Glutamatergic neuron (in vitro differentiated cells): ENCODE results near the gene CTBP2. TPM values are rescaled to one million over a fixed set of nuclear protein-coding genes. Genes with fewer than 3 reads are reported as not detected.
"Not testable (repeated sequence)": the region's sequence is repeated elsewhere in the genome, so short reads cannot be mapped to it uniquely, and the experiment has no call there.

Source experiments
- DNase-seq: peaks from one replicate; pipeline ENCODE4 v3.0.0; 2022
- H3K27ac Mint-ChIP-seq: one replicate; pipeline ENCODE4 v1.8.0; 2020; ENCODE audit warnings: mild to moderate bottlenecking, mixed read lengths, inconsistent platforms; ENCODE audit not compliant: unreplicated experiment
- H3K27me3 Mint-ChIP-seq: one replicate; pipeline ENCODE4 v1.8.0; 2020; ENCODE audit warnings: mild to moderate bottlenecking, moderate library complexity, mixed read lengths, inconsistent platforms; ENCODE audit not compliant: unreplicated experiment
- H3K36me3 Mint-ChIP-seq: one replicate; pipeline ENCODE4 v1.8.0; 2020; ENCODE audit warnings: mild to moderate bottlenecking, mixed read lengths, inconsistent platforms; ENCODE audit not compliant: unreplicated experiment
- H3K4me1 Mint-ChIP-seq: one replicate; pipeline ENCODE4 v1.8.0; 2020; ENCODE audit warnings: mild to moderate bottlenecking, low read depth, mixed read lengths, inconsistent platforms; ENCODE audit not compliant: unreplicated experiment
- H3K4me3 Mint-ChIP-seq: one replicate; pipeline ENCODE4 v1.8.0; 2020; ENCODE audit warnings: mild to moderate bottlenecking, mixed read lengths, inconsistent platforms; ENCODE audit not compliant: unreplicated experiment
- H3K9me3 Mint-ChIP-seq: one replicate; pipeline ENCODE4 v1.8.0; 2020; ENCODE audit warnings: mild to moderate bottlenecking, moderate library complexity, mixed read lengths, inconsistent platforms; ENCODE audit not compliant: unreplicated experiment
- total RNA-seq: library from RNA; stranded (reverse); fragmentation: NEBNext Ultra II Directional; extraction: Animal tissue kit (Norgen Biotek cat#: 25700); gene quantifications from one replicate; pipeline ENCODE4 v1.2.1, GENCODE V29; 2021; ENCODE audit not compliant: unreplicated experiment
- TF ChIP-seq, protein P1 (sequence below): fragments of 200-600 bp; sonication (generic); IDR thresholded peaks from one replicate; pipeline ENCODE4 v1.5.0; 2021; ENCODE audit not compliant: partially characterized antibody, unreplicated experiment

The CTBP2 gene
- total RNA-seq, 1 donor from 2014 or later = 174 TPM

DNA sequence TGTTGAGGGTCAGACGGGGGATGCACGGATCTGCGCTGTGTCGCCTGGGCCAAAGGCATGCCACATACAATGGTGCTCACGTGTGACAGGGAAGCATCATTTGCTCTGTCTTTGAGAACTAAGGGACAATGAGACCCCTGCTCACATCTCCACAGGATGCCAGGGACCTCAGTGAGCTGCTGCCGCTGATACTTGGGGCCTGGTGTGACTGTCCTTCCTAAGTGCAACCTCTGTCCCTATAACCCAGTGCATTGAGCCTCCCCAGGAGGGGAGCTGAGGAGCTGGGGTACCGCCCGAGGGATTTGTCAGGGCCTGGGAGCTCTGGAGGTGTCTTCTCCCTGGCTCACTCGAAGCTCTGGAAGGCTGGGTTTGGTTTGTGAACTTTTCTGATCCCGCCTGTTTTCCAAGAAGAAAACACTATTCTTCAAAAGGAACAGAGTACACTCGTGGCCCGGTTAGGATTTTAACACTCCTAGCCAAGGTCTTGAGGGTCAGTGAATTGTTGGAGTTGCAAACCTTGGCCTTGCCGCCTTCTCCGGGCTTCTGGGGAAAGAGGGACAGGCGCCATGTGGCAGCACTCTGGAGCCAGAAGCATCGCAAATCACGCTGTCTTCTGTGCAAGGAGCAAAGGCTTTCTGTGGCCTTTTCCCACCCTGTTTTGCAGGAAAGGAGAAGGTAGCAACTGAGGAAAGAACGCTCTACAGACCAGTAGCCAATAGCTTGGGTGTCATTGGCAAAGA lies 26.2 kb upstream of the CTBP2 start:
- H3K27me3 Mint-ChIP-seq = peaks cover 8% of the 10 kb centered on the region
- no peak overlapping the region for H3K27ac Mint-ChIP-seq
- DNase-seq = no peak
- TF ChIP-seq, protein P1, sequence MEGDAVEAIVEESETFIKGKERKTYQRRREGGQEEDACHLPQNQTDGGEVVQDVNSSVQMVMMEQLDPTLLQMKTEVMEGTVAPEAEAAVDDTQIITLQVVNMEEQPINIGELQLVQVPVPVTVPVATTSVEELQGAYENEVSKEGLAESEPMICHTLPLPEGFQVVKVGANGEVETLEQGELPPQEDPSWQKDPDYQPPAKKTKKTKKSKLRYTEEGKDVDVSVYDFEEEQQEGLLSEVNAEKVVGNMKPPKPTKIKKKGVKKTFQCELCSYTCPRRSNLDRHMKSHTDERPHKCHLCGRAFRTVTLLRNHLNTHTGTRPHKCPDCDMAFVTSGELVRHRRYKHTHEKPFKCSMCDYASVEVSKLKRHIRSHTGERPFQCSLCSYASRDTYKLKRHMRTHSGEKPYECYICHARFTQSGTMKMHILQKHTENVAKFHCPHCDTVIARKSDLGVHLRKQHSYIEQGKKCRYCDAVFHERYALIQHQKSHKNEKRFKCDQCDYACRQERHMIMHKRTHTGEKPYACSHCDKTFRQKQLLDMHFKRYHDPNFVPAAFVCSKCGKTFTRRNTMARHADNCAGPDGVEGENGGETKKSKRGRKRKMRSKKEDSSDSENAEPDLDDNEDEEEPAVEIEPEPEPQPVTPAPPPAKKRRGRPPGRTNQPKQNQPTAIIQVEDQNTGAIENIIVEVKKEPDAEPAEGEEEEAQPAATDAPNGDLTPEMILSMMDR = no peak
- H3K4me3 Mint-ChIP-seq = no peak overlapping the region
- H3K9me3 Mint-ChIP-seq = peaks cover 11% of the 10 kb centered on the region
- H3K4me1 Mint-ChIP-seq = peaks cover 3% of the 10 kb centered on the region
- no peaks in the 10 kb centered on the region for H3K36me3 Mint-ChIP-seq

DNA sequence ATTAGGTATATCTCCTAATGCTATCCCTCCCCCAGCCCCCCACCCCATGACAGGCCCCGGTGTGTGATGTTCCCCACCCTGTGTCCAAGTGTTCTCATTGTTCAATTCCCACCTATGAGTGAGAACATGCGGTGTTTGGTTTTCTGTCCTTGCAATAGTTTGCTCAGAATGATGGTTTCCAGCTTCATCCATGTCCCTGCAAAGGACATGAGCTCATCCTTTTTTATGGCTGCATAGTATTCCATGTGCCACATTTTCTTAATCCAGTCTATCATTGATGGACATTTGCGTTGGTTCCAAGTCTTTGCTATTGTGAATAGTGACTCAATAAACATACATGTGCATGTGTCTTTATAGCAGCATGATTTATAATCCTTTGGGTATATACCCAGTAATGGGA lies 18.7 kb upstream of the CTBP2 start:
- DNase-seq, H3K27ac Mint-ChIP-seq, H3K27me3 Mint-ChIP-seq, H3K4me3 Mint-ChIP-seq, H3K4me1 Mint-ChIP-seq, H3K9me3 Mint-ChIP-seq: not testable (repeated sequence)
- peaks cover 11% of the 10 kb centered on the region for H3K36me3 Mint-ChIP-seq

DNA sequence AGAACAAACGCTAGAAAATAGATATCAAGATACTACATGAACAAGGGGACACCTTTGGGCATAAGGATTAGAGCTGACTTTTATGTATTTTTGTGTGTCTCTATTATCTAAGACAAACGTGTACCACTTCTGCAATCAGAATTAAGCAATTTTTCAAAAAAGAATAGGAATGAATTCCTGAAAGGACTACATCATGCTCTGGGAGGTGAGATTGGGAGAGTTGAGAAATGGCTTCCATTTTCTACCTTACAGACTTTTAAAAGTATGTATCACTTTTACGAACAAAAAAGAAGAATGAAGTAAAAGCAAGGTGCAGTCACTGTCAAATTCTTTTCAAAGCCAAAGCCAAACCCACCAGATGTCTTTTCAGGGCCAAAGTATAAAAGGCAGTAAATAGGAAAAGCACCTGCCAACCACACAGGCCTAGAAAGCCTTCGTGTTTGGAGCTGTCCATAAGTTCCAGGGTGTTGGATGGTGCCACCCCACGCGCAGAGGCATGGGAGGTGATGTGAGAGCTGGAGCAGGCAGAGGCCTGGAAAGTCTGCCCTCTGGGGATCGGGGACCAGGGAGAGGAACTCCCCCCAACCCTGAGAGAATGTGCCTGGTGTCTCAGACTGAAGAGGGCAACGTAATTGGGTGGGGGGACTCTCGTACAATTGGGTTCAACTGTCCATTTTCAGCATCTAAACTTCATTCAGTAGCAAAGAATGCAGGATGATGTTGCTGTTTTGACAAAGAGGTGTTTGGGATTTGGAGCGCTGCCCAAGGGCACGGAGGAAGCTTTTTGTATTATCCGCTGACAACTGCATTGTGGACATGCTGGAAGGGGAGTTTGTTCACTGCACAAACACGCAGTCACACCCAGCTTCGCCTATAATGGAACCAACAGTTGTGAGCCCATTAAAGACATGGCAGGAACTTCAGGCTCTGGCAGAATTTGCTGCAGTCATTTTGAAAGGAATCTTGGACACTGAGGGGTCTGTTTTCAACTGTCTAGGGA lies 17.6 kb upstream of the CTBP2 start:
- H3K9me3 Mint-ChIP-seq = no peaks in the 10 kb centered on the region
- peaks cover 11% of the 10 kb centered on the region for H3K36me3 Mint-ChIP-seq
- TF ChIP-seq, protein P1 = no peak
- peaks cover 5% of the 10 kb centered on the region for H3K27me3 Mint-ChIP-seq
- H3K4me3 Mint-ChIP-seq = no peak overlapping the region
- DNase-seq = no peak
- no peak overlapping the region for H3K27ac Mint-ChIP-seq
- H3K4me1 Mint-ChIP-seq = peaks cover 3% of the 10 kb centered on the region

DNA sequence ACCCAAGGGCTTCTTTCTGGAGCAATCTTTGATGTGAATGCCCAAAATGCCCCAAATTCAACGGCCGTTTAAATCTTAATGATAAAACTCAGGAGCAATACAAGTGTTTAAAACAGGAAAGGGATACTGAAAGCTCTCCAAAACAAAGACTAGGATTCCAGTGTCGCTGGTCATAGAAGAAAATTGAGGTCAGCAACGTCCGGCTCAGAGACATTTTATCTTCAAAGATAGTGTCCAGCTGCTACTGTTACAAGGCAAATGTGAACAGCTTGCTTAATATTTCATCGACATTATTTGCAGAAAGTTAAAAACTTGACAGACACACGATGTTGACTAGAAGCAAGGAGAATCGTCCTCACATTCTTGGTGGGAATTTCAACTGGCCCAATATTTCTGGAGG lies 15.4 kb upstream of the CTBP2 start:
- H3K9me3 Mint-ChIP-seq = no peaks in the 10 kb centered on the region
- peaks cover 9% of the 10 kb centered on the region for H3K36me3 Mint-ChIP-seq
- H3K4me3 Mint-ChIP-seq = no peak overlapping the region
- TF ChIP-seq, protein P1 = no peak
- no peak for DNase-seq
- H3K27ac Mint-ChIP-seq = no peak overlapping the region
- H3K27me3 Mint-ChIP-seq = peaks cover 5% of the 10 kb centered on the region
- H3K4me1 Mint-ChIP-seq = peaks cover 3% of the 10 kb centered on the region

DNA sequence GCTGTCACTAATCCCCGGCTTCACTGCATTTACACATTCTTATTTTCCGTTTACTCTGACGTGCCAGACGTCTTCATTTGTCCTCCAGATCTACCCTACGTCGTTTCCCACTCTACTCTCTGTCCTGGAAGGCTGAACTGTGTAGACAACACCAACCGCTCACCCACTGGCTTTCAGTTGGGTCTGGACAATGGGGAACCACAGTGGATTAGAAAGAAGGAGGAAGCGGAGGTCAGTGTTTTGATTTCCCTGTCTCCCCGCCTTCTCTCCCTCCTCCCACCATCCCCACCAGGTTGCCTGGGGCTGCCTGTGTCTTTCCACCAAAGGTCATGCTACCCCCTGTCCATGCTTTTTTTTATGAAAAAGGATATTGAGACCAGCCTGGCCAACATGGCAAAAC lies 14.0 kb upstream of the CTBP2 start:
- TF ChIP-seq, protein P1 = no peak
- Mint-ChIP-seq H3K9me3 (no peaks in the 10 kb centered on the region), H3K27ac (no peak overlapping the region), H3K4me1 (peaks cover 3% of the 10 kb centered on the region), H3K4me3 (no peak overlapping the region), H3K36me3 (peaks cover 6% of the 10 kb centered on the region), H3K27me3 (peaks cover 3% of the 10 kb centered on the region)
- DNase-seq = no peak
